WTC11 (cell line): Measurements from ENCODE around the gene PXDC1.

Experiments used
- ATF2 ChIP-seq: sonication (generic); formaldehyde crosslinking; IDR thresholded peaks from 2 replicates; pipeline ENCODE4 v1.8.1; 2022; ENCODE audit warnings: low read depth, missing genetic modification reagents, borderline replicate concordance
- NFE2L1 ChIP-seq: sonication (generic); formaldehyde crosslinking; IDR thresholded peaks from 2 replicates; pipeline ENCODE4 v1.8.1; 2023; ENCODE audit warnings: missing genetic modification reagents
- NFYB ChIP-seq: sonication (generic); formaldehyde crosslinking; conservative IDR thresholded peaks from 2 replicates; pipeline ENCODE4 v1.8.0; 2022; ENCODE audit warnings: low read depth, missing genetic modification reagents
- ZBTB21 ChIP-seq: sonication (generic); formaldehyde crosslinking; IDR thresholded peaks from 2 replicates; pipeline ENCODE4 v1.8.1; 2023; ENCODE audit warnings: mild to moderate bottlenecking, missing genetic modification reagents, borderline replicate concordance
- ZNF138 ChIP-seq: sonication (generic); formaldehyde crosslinking; conservative IDR thresholded peaks from 2 replicates; pipeline ENCODE4 v1.8.1; 2022; ENCODE audit warnings: mild to moderate bottlenecking, moderate library complexity, missing genetic modification reagents
- ZNF263 ChIP-seq: sonication (generic); formaldehyde crosslinking; IDR thresholded peaks from 2 replicates; pipeline ENCODE4 v1.8.1; 2022; ENCODE audit warnings: low read depth, mild to moderate bottlenecking, moderate library complexity, missing genetic modification reagents
- TF ChIP-seq, protein P1 (sequence below): fragments of 200-600 bp; IDR thresholded peaks from 2 replicates; pipeline ENCODE4 v1.8.0; 2022; ENCODE audit warnings: antibody characterized with exemption
- TF ChIP-seq, protein P2 (sequence below): sonication (generic); formaldehyde crosslinking; IDR thresholded peaks from 2 replicates; pipeline ENCODE4 v1.8.0; 2022; ENCODE audit warnings: mild to moderate bottlenecking, missing genetic modification reagents
- TF ChIP-seq, protein P3 (sequence below): fragments of 250-450 bp; sonication (Bioruptor Pico); IDR thresholded peaks from 2 replicates; pipeline ENCODE4 v2.1.2; 2022; ENCODE audit warnings: mild to moderate bottlenecking, moderate library complexity
- TF ChIP-seq, protein P4 (sequence below): sonication (generic); formaldehyde crosslinking; IDR thresholded peaks from 2 replicates; pipeline ENCODE4 v1.8.1; 2023; ENCODE audit warnings: mild to moderate bottlenecking, missing genetic modification reagents
- TF ChIP-seq, protein P5 (sequence below): sonication (generic); formaldehyde crosslinking; IDR thresholded peaks from 2 replicates; pipeline ENCODE4 v1.8.1; 2023; ENCODE audit warnings: mild to moderate bottlenecking, missing genetic modification reagents, moderate library complexity

GRCh38 chr6:3798055-3798919, 46.8 kb upstream of the PXDC1 start:
- TF ChIP-seq, protein P1, sequence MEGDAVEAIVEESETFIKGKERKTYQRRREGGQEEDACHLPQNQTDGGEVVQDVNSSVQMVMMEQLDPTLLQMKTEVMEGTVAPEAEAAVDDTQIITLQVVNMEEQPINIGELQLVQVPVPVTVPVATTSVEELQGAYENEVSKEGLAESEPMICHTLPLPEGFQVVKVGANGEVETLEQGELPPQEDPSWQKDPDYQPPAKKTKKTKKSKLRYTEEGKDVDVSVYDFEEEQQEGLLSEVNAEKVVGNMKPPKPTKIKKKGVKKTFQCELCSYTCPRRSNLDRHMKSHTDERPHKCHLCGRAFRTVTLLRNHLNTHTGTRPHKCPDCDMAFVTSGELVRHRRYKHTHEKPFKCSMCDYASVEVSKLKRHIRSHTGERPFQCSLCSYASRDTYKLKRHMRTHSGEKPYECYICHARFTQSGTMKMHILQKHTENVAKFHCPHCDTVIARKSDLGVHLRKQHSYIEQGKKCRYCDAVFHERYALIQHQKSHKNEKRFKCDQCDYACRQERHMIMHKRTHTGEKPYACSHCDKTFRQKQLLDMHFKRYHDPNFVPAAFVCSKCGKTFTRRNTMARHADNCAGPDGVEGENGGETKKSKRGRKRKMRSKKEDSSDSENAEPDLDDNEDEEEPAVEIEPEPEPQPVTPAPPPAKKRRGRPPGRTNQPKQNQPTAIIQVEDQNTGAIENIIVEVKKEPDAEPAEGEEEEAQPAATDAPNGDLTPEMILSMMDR: no peak
- TF ChIP-seq, protein P2, sequence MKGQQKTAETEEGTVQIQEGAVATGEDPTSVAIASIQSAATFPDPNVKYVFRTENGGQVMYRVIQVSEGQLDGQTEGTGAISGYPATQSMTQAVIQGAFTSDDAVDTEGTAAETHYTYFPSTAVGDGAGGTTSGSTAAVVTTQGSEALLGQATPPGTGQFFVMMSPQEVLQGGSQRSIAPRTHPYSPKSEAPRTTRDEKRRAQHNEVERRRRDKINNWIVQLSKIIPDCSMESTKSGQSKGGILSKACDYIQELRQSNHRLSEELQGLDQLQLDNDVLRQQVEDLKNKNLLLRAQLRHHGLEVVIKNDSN (CRISPR knock-in tag): no peak
- TF ChIP-seq ZNF138 (CRISPR knock-in tag) (no peak), NFYB (no peak), ZNF263 (no peak), ZBTB21 (CRISPR knock-in tag) (no peak), NFE2L1 (no peak), ATF2 (CRISPR knock-in tag) (no peak)
- TF ChIP-seq, protein P3, sequence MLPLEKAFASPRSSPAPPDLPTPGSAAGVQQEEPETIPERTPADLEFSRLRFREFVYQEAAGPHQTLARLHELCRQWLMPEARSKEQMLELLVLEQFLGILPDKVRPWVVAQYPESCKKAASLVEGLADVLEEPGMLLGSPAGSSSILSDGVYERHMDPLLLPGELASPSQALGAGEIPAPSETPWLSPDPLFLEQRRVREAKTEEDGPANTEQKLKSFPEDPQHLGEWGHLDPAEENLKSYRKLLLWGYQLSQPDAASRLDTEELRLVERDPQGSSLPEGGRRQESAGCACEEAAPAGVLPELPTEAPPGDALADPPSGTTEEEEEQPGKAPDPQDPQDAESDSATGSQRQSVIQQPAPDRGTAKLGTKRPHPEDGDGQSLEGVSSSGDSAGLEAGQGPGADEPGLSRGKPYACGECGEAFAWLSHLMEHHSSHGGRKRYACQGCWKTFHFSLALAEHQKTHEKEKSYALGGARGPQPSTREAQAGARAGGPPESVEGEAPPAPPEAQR: no peak
- TF ChIP-seq, protein P4, sequence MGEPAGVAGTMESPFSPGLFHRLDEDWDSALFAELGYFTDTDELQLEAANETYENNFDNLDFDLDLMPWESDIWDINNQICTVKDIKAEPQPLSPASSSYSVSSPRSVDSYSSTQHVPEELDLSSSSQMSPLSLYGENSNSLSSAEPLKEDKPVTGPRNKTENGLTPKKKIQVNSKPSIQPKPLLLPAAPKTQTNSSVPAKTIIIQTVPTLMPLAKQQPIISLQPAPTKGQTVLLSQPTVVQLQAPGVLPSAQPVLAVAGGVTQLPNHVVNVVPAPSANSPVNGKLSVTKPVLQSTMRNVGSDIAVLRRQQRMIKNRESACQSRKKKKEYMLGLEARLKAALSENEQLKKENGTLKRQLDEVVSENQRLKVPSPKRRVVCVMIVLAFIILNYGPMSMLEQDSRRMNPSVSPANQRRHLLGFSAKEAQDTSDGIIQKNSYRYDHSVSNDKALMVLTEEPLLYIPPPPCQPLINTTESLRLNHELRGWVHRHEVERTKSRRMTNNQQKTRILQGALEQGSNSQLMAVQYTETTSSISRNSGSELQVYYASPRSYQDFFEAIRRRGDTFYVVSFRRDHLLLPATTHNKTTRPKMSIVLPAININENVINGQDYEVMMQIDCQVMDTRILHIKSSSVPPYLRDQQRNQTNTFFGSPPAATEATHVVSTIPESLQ (CRISPR knock-in tag): no peak
- TF ChIP-seq, protein P5, sequence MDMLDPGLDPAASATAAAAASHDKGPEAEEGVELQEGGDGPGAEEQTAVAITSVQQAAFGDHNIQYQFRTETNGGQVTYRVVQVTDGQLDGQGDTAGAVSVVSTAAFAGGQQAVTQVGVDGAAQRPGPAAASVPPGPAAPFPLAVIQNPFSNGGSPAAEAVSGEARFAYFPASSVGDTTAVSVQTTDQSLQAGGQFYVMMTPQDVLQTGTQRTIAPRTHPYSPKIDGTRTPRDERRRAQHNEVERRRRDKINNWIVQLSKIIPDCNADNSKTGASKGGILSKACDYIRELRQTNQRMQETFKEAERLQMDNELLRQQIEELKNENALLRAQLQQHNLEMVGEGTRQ (CRISPR knock-in tag): no peak
